HG03342 (cell line): ENCODE data around the gene CD5L.

Experiments
- ATAC-seq: cut with Tn5 transposase; IDR thresholded peaks from one replicate; pipeline ENCODE4 v1.9.1; 2021; ENCODE audit warnings: mild to moderate bottlenecking, moderate library complexity; ENCODE audit not compliant: unreplicated experiment

The CD5L gene

GRCh38 chr1:157819215-157819614 lies 22.4 kb downstream of the CD5L start:
- ATAC-seq = no peak

- no peak for ATAC-seq
Measured at GRCh38 chr1:157813269-157813668, 28.3 kb downstream of the CD5L start.

- ATAC-seq = peak; percentile 94
Measured at GRCh38 chr1:157806431-157807149, 35.0 kb downstream of the CD5L start.

- ATAC-seq = no peak
Measured at GRCh38 chr1:157803851-157804250, 37.8 kb downstream of the CD5L start.

- ATAC-seq = no peak
Measured at GRCh38 chr1:157799996-157800395, 41.6 kb downstream of the CD5L start.

GRCh38 chr1:157798211-157798610 lies 43.4 kb downstream of the CD5L start:
- no peak for ATAC-seq

- no peak for ATAC-seq
Measured at GRCh38 chr1:157785248-157785647, 56.4 kb downstream of the CD5L start.

- ATAC-seq = no peak
Measured at GRCh38 chr1:157784801-157785200, 56.8 kb downstream of the CD5L start.

- ATAC-seq = no peak
Measured at GRCh38 chr1:157782931-157783330, 58.7 kb downstream of the CD5L start.

GRCh38 chr1:157781048-157781447 lies 60.6 kb downstream of the CD5L start:
- peak; percentile 51 for ATAC-seq
